Caco-2 (cell line): ENCODE results near the gene TIMM22. TPM values are rescaled to one million over a fixed set of nuclear protein-coding genes. Genes with fewer than 3 reads are reported as not detected.
A peak's percentile ranks its signal among the peaks of the same experiment; 100 is the strongest.

Experiments
- Bru-seq: library from RNA; stranded (reverse); fragments of 400-500 nt; gene quantifications from one replicate; lab custom pipeline; 2021; lab: Mats Ljungman, UMichigan
- BruChase-seq, 2 experiments: library from RNA; stranded (reverse); fragments of 400-500 nt; gene quantifications; one replicate each; lab custom pipeline; 2021; lab: Mats Ljungman, UMichigan
- BruUV-seq: library from RNA; stranded (reverse); fragments of 400-500 nt; replicated peaks from 2 replicates; lab custom pipeline; 2021; lab: Mats Ljungman, UMichigan
- CTCF ChIA-PET: fragments of 300-600 bp; sonication (Branson Sonifier 250); formaldehyde crosslinking; loops from one replicate; lab custom pipeline; 2022; ENCODE audit warnings: antibody characterized with exemption; lab: Charles Lee
- POLR2A ChIA-PET: fragments of 300-600 bp; sonication (Branson Sonifier 250); formaldehyde crosslinking; loops from one replicate; lab custom pipeline; 2022; ENCODE audit warnings: antibody characterized with exemption; lab: Charles Lee
- DNase-seq, 2 experiments: peaks; one replicate each; pipeline versions ENCODE4 v3.0.0 to v3.0.0-alpha.2; 2020 to 2022
- H3K27me3 ChIP-seq: replicated peaks from 2 replicates; pipeline ENCODE4 v1.6.0; 2011; ENCODE audit warnings: low read length; ENCODE audit not compliant: control insufficient read depth, insufficient read depth
- H3K36me3 ChIP-seq: 2 replicates; pipeline ENCODE4 v1.5.1; 2011; ENCODE audit warnings: low read length; ENCODE audit not compliant: control insufficient read depth, insufficient read depth
- H3K4me1 ChIP-seq: fragments of 250-450 bp; sonication (Bioruptor Pico); 2 replicates; pipeline ENCODE4 v1.5.1; 2020; ENCODE audit warnings: mild to moderate bottlenecking
- H3K4me3 ChIP-seq: 2 replicates; pipeline ENCODE4 v1.5.1; 2011; ENCODE audit warnings: low read depth, mild to moderate bottlenecking, control low read depth, low read length
- H3K9me3 ChIP-seq: fragments of 250-450 bp; sonication (Bioruptor Pico); 2 replicates; pipeline ENCODE4 v1.5.1; 2020; ENCODE audit warnings: mild to moderate bottlenecking, moderate library complexity
- H3K27ac Mint-ChIP-seq: one replicate; pipeline ENCODE4 v1.8.0; 2022; ENCODE audit warnings: mixed read lengths; ENCODE audit not compliant: unreplicated experiment
- H3K27me3 Mint-ChIP-seq: one replicate; pipeline ENCODE4 v1.8.0; 2022; ENCODE audit warnings: mixed read lengths; ENCODE audit not compliant: insufficient read depth, unreplicated experiment
- H3K36me3 Mint-ChIP-seq: one replicate; pipeline ENCODE4 v1.8.0; 2022; ENCODE audit warnings: mild to moderate bottlenecking, mixed read lengths; ENCODE audit not compliant: insufficient read depth, unreplicated experiment
- H3K4me1 Mint-ChIP-seq: one replicate; pipeline ENCODE4 v1.8.0; 2022; ENCODE audit warnings: low read depth, mixed read lengths; ENCODE audit not compliant: unreplicated experiment
- H3K4me3 Mint-ChIP-seq: one replicate; pipeline ENCODE4 v1.8.0; 2022; ENCODE audit warnings: mild to moderate bottlenecking, moderate library complexity, mixed read lengths; ENCODE audit not compliant: unreplicated experiment
- H3K9me3 Mint-ChIP-seq: one replicate; pipeline ENCODE4 v1.8.0; 2022; ENCODE audit warnings: mixed read lengths; ENCODE audit not compliant: unreplicated experiment
- intact Hi-C: fragments of 100-400 bp; cut with micrococcal nuclease; formaldehyde crosslinking; loops from one replicate; pipeline ENCODE4 v1.10.0; 2022; ENCODE audit not compliant: unreplicated experiment
- long read RNA-seq: library from polyadenylated mRNA; stranded (forward); transcript quantifications from one replicate; pipeline ENCODE4 v2.0.0, GENCODE V29; 2022
- total RNA-seq: library from RNA; stranded (reverse); gene quantifications from 2 replicates; pipeline ENCODE4 v1.2.3, GENCODE V29; 2022
- TF ChIP-seq, protein P1 (sequence below), 2 experiments: fragments of 200-600 bp in 1 of 2; IDR thresholded peaks; 1 replicate in 1 of 2; 2 replicates in 1 of 2; pipeline versions ENCODE4 v1.5.1 to v1.8.0; 2011 to 2022; ENCODE audit warnings: antibody characterized with exemption in 1 of 2, control low read depth in 1 of 2, inconsistent platforms in 1 of 2, low read depth in 1 of 2, low read length in 1 of 2, mild to moderate bottlenecking in 1 of 2, moderate library complexity in 1 of 2; ENCODE audit not compliant: insufficient read depth in 1 of 2, severe bottlenecking in 1 of 2, unreplicated experiment in 1 of 2

Gene TIMM22
- 20.1 and 20.6 TPM in 2 replicates for total RNA-seq
- percentile 82 among the genes with signal in this experiment for Bru-seq, nascent RNA
- percentile 87 among the genes with signal in this experiment for BruChase-seq, experiment 1, labeled RNA remaining after a 2-hour chase
- BruChase-seq, experiment 2, labeled RNA remaining after a 6-hour chase: percentile 87 among the genes with signal in this experiment
- long read RNA-seq, transcript TIMM22-201 (4 exons, 3,194 nt): major isoform, 196 of 206 reads
- long read RNA-seq, partial matches to known transcripts: 6 of 206 reads
- long read RNA-seq, other reads (novel, unspliced or antisense): 4 of 206 reads

- Mint-ChIP-seq H3K36me3 (peaks cover 39% of the 10 kb centered on the region), H3K4me1 (peaks cover 11% of the 10 kb centered on the region), H3K9me3 (peaks cover 9% of the 10 kb centered on the region), H3K4me3 (peak within 1 kb of the TSS; percentile 97), H3K27ac (peak within 1 kb of the TSS; percentile 99), H3K27me3 (no peaks in the 10 kb centered on the region)
- no TSS peak for BruUV-seq
- Histone ChIP-seq H3K36me3 (peaks cover 5% of the 10 kb centered on the region), H3K4me3 (peak within 1 kb of the TSS; percentile 87), H3K9me3 (no peaks in the 10 kb centered on the region), H3K27me3 (no peaks in the 10 kb centered on the region), H3K4me1 (peaks cover 10% of the 10 kb centered on the region)
- DNase-seq: peak; percentile 97
- POLR2A ChIA-PET: interaction anchor here (0.5 to 1.6 kb wide), 5 partner anchors 17 to 493 kb away, joined by 3 to 10 read pairs (median 5); partner anchors contain the start of gene NXN
- intact Hi-C loops: loop anchor here (1.0 to 5.0 kb wide), 3 partner anchors 584 to 854 kb away; partner anchors contain the start of gene RPH3AL
- CTCF ChIA-PET: interaction anchor here (0.5 to 1.9 kb wide), 17 partner anchors 9 to 613 kb away, joined by 3 to 21 read pairs (median 4); partner anchors contain the start of genes NXN and VPS53
- TF ChIP-seq, protein P1, sequence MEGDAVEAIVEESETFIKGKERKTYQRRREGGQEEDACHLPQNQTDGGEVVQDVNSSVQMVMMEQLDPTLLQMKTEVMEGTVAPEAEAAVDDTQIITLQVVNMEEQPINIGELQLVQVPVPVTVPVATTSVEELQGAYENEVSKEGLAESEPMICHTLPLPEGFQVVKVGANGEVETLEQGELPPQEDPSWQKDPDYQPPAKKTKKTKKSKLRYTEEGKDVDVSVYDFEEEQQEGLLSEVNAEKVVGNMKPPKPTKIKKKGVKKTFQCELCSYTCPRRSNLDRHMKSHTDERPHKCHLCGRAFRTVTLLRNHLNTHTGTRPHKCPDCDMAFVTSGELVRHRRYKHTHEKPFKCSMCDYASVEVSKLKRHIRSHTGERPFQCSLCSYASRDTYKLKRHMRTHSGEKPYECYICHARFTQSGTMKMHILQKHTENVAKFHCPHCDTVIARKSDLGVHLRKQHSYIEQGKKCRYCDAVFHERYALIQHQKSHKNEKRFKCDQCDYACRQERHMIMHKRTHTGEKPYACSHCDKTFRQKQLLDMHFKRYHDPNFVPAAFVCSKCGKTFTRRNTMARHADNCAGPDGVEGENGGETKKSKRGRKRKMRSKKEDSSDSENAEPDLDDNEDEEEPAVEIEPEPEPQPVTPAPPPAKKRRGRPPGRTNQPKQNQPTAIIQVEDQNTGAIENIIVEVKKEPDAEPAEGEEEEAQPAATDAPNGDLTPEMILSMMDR (IDR thresholded peaks at IDR 0.05; ENCODE audit: insufficient read depth in 1 of 2, low read depth in 1 of 2, low read length in 1 of 2, severe bottlenecking in 1 of 2, unreplicated experiment in 1 of 2): peak; percentile 93 to 95
Measured at GRCh38 chr17:996554-997344, at the start of gene TIMM22. Gene TIMM22 (plus strand): TSS chr17:997129. CDS start chr17:997143, 14 bp downstream.

GRCh38 chr17:948284-948852 lies 48.6 kb upstream of the TIMM22 start:
- no TSS peak for BruUV-seq
- POLR2A ChIA-PET: interaction anchor here (0.6 kb wide), 1 partner anchor 30 kb away, joined by 3 read pairs; no protein-coding TSS in a partner anchor
- H3K4me1 ChIP-seq: peaks cover 31% of the 10 kb centered on the region
- no peak overlapping the region for H3K4me3 ChIP-seq
- H3K36me3 ChIP-seq: no peaks in the 10 kb centered on the region; the same call in 1 of the 2 replicates
- intact Hi-C loops: no loop called here
- H3K4me3 Mint-ChIP-seq: peak overlapping the region; percentile 9
- DNase-seq: peak in 1 of 2 experiments; percentile 74
- H3K27ac Mint-ChIP-seq: peak overlapping the region; percentile 68
- no peaks in the 10 kb centered on the region for H3K9me3 Mint-ChIP-seq
- CTCF ChIA-PET: no interaction called here
- no peaks in the 10 kb centered on the region for H3K27me3 ChIP-seq
- TF ChIP-seq, protein P1 (IDR thresholded peaks at IDR 0.05; ENCODE audit: insufficient read depth in 1 of 2, low read depth in 1 of 2, low read length in 1 of 2, severe bottlenecking in 1 of 2, unreplicated experiment in 1 of 2): no peak
- no peaks in the 10 kb centered on the region for H3K9me3 ChIP-seq
- no peaks in the 10 kb centered on the region for H3K27me3 Mint-ChIP-seq
- H3K36me3 Mint-ChIP-seq: peaks cover 75% of the 10 kb centered on the region
- H3K4me1 Mint-ChIP-seq: peaks cover 36% of the 10 kb centered on the region
